GM19043 (cell line): ENCODE measurements around the gene OSTN.

Experiments used
- ATAC-seq: cut with Tn5 transposase; IDR thresholded peaks from one replicate; pipeline ENCODE4 v1.9.1; 2021; ENCODE audit warnings: low read depth; ENCODE audit not compliant: unreplicated experiment

Gene OSTN

DNA sequence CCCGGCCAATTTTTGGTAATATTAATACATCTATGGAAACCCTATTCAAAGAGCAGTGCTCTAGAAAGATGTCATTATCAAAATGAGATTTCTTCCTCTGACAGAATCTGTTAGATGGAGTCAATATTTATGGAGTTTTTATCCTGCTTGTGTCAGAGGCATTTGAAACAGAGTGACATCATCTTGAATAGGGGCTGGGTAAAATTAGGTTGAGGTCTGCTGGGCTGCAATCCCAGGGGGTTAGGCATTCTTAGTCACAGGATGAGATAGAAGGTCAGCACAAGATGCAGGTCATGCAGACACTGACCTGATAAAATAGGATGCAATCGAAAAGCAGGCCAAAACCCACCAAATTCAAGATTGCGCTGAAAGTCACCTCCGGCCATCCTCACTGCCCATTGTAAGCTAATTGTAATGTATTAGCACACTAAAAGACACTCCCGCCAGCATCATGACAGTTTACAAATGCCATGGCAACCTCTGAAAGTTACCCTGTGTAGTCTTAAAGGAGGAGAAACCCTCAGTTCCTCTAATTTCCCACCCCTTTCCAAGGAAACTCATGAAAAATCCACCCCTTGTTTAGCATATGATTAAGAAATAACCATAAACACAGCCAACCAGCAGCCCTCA, 102.9 kb downstream of the OSTN start:
- ATAC-seq: no peak

DNA sequence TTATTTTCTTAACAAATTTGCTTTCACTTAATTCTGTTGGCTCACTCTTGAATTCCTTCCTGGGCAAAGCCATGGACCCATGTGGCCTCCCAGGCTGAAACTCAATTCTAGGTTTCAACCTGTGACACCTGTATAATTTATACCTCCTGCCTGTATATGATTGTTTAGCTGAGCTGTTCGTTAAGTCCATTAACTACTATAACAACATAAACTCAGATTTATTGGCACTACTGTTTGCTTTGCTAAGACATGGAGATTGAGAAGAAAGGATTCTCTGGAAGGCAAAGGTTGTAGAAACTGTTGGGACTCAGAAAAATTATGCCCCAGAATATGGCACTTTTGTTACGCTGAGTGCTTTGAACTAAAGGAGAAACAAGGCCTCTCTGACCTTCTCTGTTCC, 103.4 kb downstream of the OSTN start:
- no peak for ATAC-seq

DNA sequence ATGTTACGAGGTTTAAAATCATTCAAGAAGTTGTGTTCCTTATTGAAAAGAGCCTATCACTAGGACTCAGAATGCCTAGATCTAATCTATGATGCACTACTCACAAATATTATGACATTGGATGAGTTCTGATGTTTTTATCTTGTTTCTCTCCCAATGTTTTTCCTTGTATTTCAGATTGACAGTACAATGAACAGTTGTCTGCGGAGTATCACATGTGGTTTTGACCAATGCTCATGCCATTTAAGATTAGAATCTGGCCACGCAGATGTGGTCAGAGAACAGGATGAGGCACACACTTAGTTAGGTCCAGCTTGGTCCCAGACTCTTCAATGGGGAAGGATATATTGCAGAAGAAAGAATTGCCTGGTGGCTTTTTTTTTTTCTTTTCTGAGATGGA, 104.6 kb downstream of the OSTN start:
- no peak for ATAC-seq

DNA sequence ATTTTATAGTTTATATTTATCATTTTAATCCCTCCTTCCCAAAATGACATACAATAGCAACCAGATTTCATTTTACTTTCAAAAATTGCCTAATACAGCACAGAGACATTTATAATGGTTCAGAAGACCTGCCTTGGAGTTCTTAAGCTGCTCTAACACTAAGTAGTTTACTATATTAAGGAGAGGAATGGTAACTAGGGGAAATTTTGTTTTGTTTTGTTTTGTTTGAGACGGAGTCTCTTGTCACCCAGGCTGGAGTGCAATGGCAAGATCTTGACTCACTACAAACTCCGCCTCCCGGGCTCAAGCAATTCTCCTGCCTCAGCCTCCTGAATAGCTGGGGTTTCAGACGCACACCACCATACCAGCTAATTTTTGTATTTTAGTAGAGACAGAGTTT, 107.4 kb downstream of the OSTN start:
- ATAC-seq: no peak

DNA sequence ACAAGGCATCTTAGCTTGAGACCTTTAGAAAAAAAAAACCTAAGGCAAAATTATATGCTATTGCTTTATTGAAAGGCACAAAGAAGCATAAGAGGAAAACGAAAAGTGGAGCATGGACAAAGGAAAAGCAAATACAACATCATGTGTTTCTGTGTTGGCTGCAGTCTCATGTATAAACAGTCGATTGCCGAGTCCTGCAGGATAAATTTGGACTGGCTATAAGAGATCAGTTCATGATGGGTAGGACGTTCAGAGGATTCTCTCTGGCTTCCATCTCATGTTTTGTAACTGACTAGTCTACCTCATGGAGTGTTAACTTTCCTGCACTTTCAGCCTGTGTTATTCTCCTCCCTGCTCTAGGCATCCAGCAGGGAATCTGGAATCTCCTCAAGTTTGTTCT, 108.3 kb downstream of the OSTN start:
- ATAC-seq: no peak

DNA sequence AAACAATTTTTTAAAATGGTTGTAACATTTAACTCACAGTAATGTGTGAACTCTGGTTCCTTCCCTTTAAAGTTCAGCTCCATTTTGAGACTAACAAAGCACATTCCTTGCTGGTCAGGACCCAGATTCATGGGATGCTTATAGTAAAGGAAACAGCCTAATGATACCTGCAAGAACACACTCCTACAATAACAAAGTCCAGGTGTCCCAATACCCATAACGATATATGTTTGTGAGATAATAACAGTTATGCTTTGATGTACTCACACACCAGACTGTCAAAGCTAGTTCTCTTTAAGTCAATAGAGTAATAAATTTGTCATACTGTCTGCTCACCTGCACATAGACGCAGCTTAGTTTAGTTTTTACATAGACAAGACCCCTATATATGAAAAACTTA, 114.3 kb downstream of the OSTN start:
- no peak for ATAC-seq

DNA sequence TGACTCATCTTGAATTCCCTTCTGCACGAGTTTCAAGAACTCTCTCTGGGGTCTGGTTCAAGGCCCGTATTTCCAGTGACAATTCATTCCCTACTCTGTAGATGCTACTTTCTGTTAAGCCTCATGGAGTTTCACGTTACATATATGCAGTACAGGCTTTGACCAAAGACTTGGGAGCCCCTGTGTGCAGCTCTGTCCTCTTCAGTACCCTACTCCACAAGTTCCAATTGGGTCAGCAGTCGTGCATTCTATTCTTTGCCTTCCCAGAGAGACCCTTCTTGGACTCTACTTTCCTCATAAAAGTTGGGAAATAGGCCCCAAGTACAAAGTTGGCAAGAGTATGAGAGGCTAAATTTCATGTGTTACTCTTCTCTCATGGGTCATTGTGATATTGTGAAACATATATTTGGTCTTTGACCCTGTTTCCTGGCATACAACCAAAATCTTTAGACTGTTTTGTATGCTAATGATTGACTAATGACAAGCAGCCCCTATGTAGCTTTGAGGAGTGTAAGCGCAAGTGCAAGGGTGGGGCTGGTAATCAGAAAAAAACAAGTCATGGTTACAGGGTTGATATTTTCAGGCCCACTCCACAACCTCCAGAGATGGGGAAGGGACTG, 115.2 kb downstream of the OSTN start:
- no peak for ATAC-seq
